ENCODE results near the gene SLC15A3. TPM values are rescaled to one million over a fixed set of nuclear protein-coding genes. Genes with fewer than 3 reads are reported as not detected.

Gene SLC15A3
- total RNA-seq, 6 donors from 2014 or later, result 29.5 to 186 (median 115) TPM

DNA sequence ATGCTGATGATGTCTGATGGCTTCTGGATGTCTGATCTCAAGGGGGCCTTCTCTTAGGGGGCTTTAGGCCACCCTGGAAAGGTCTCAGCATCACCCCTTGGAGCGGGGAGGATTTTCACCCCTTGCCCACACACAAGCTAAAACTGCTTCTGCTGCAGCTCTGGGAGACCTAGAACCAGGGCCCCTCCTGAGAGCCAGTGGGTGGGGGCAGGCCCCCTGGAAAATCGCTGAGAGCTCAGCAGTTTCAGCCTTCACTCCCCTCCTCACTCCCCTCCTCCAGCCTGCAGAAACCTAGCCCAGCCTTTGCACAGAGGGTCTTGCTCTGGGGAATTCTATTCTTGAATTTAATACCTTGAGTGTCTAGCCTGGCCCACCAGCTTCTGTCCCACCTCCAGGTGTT lies 36.7 kb upstream of the SLC15A3 start:
- Histone ChIP-seq H3K4me1 (no peaks in the 10 kb centered on the region), H3K9me3 (no peaks in the 10 kb centered on the region), H3K27me3 (no peaks in the 10 kb centered on the region), H3K36me3 (no peaks in the 10 kb centered on the region), H3K27ac (no peak overlapping the region), H3K4me3 (no peak overlapping the region)
- DNase-seq (no peak), ATAC-seq (ENCODE audit: low FRiP score in 2 of 2) (no peak)
- TF ChIP-seq POLR2A (IDR thresholded peaks at IDR 0.05) (no peak), EP300 (IDR thresholded peaks at IDR 0.05) (no peak), POLR2AphosphoS5 (IDR thresholded peaks at IDR 0.05) (no peak)
- TF ChIP-seq, protein P1, sequence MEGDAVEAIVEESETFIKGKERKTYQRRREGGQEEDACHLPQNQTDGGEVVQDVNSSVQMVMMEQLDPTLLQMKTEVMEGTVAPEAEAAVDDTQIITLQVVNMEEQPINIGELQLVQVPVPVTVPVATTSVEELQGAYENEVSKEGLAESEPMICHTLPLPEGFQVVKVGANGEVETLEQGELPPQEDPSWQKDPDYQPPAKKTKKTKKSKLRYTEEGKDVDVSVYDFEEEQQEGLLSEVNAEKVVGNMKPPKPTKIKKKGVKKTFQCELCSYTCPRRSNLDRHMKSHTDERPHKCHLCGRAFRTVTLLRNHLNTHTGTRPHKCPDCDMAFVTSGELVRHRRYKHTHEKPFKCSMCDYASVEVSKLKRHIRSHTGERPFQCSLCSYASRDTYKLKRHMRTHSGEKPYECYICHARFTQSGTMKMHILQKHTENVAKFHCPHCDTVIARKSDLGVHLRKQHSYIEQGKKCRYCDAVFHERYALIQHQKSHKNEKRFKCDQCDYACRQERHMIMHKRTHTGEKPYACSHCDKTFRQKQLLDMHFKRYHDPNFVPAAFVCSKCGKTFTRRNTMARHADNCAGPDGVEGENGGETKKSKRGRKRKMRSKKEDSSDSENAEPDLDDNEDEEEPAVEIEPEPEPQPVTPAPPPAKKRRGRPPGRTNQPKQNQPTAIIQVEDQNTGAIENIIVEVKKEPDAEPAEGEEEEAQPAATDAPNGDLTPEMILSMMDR (IDR thresholded peaks at IDR 0.05), result no peak
- WGBS, 2 donors, result 73 to 100% methylated on average over 2 of the region's 2 CpGs

DNA sequence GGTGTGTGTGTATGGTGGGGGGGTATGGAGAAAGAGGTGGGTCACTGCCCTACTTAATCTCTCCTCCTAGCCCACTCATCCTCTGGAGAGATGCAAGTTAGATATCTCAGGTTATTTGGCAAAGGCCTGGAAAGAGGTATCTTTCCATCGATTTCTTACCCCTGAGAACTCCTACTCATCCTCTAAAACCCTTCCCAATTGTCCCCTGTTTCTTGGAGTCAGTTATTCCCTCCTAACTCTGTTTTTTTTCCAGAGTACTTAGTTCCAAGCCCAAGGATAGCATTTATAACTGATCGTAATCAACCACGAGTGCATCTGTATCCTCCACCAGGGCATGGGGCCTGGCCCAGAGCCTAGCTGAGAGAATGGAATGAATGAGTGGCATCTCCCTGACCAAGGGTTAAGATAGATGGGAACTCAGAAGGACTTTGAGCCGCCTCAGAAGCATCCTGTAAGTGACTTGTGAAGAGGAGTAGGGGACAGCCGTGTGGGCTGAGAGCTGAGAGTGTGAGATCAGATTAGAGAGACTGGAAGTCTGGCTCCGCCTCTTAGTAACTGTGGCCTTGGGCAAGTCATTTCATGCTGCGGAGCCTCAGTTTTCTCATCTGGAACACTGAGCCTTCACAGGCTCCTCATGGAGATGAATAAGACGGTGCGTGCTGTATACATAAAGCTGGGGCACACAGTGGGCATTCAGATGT lies 35.8 kb upstream of the SLC15A3 start:
- 79 to 86% methylated on average over 9 of the region's 9 CpGs for WGBS, 2 donors

DNA sequence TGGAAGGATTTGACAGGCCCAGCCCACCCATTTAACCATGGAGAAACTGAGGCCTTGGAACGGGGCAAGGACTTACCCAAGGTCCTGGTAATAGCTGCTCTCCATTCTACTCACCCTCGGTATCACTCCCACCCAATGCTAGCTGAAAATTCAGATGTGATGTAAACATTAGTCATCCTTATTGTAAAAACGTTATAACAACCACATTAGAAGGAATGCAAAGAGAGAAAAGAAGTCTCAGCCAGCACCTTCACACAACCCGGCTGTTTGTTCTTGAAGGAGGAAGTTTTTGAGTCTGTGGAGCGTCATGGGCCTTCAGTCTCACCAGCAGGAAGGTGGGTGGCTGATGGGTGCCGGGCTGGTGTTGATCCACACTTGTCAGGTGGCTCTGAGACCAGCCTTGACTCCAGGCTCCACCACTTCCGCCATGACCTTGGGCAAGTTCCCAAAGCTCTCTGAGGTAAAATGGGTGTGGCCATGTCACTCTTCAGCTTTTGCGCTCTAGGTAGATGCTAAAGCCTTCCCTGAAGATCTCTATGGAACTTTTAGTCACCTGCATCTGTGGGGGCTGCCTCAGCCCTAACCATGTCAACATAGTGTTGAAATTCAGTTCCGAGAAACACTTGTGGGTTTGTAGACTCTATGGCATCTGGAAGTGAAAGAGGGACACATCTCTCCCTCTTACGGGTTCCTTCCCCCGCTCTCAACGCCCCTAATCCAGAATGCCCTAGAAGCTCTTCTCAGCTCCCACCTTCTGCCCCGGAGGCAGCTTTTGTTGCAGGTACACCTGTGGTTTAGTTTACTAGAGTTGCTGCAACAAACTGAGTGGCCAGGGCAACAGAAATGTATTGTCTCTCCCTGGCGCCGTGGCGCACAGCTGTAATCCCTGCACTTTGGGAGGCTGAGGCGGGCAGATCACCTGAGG lies 34.3 kb upstream of the SLC15A3 start:
- WGBS, 2 donors, result 64 to 76% methylated on average over 17 of the region's 17 CpGs
- DNase-seq, result peak in 1 of 2 donors; percentile 62
- peak in 1 of 2 donors; percentile 50 for TF ChIP-seq POLR2AphosphoS5 (IDR thresholded peaks at IDR 0.05)
- TF ChIP-seq, protein P1 (IDR thresholded peaks at IDR 0.05), result no peak
- no peak for TF ChIP-seq POLR2A (IDR thresholded peaks at IDR 0.05)
- TF ChIP-seq EP300 (IDR thresholded peaks at IDR 0.05), result no peak
- Histone ChIP-seq H3K9me3 (no peaks in the 10 kb centered on the region), H3K4me3 (no peak overlapping the region), H3K27ac (peak overlapping the region in 3 of 4 donors; percentile 8 to 39 (median 14)), H3K36me3 (no peaks in the 10 kb centered on the region), H3K4me1 (no peaks in the 10 kb centered on the region), H3K27me3 (no peaks in the 10 kb centered on the region)
- ATAC-seq (ENCODE audit: low FRiP score in 2 of 2), result peak; percentile 52 to 62

More for the DNA sequence above, 35.8 kb upstream of the SLC15A3 start:
- no peak for DNase-seq
- H3K27ac ChIP-seq, result no peak overlapping the region
- H3K36me3 ChIP-seq, result no peaks in the 10 kb centered on the region
- H3K9me3 ChIP-seq, result no peaks in the 10 kb centered on the region
- no peak for ATAC-seq (ENCODE audit: low FRiP score in 2 of 2)
- H3K27me3 ChIP-seq, result no peaks in the 10 kb centered on the region
- H3K4me3 ChIP-seq, result no peak overlapping the region
- no peaks in the 10 kb centered on the region for H3K4me1 ChIP-seq
- TF ChIP-seq EP300 (IDR thresholded peaks at IDR 0.05) (no peak), POLR2AphosphoS5 (IDR thresholded peaks at IDR 0.05) (no peak), POLR2A (IDR thresholded peaks at IDR 0.05) (no peak)
- TF ChIP-seq, protein P1 (IDR thresholded peaks at IDR 0.05), result no peak

DNA sequence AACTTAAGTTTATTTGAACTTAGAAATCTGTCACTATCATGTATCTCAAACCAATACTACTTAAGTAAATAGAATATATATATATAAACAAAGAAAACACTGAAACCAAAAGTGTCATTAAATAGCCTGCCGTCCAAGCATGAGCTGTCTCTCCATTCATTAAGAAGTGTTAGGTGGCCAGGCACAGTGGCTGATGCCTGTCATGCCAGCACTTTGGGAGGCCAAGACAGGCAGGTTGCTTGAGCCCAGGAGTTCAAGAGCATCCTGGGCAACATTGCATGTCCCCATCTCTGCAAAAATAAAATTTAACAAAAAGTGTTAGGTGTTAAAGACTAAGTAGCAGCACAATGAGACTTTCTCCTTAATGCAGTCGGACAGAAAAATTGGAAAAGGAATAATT lies 33.5 kb upstream of the SLC15A3 start:
- WGBS, 2 donors, result 90 to 92% methylated on average over 2 of the region's 2 CpGs
- Histone ChIP-seq H3K4me3 (no peak overlapping the region), H3K4me1 (no peaks in the 10 kb centered on the region), H3K36me3 (no peaks in the 10 kb centered on the region), H3K27me3 (no peaks in the 10 kb centered on the region), H3K27ac (peak overlapping the region in 2 of 4 donors; percentile 14 to 39), H3K9me3 (no peaks in the 10 kb centered on the region)
- TF ChIP-seq, protein P1 (IDR thresholded peaks at IDR 0.05), result no peak
- TF ChIP-seq EP300 (IDR thresholded peaks at IDR 0.05) (no peak), POLR2A (IDR thresholded peaks at IDR 0.05) (no peak), POLR2AphosphoS5 (IDR thresholded peaks at IDR 0.05) (no peak)
- ATAC-seq (ENCODE audit: low FRiP score in 2 of 2), result no peak
- no peak for DNase-seq
